Caco-2 (cell line): ENCODE measurements around the gene NRF1. TPM values are rescaled to one million over a fixed set of nuclear protein-coding genes. Genes with fewer than 3 reads are reported as not detected.

Experiments used
- BruUV-seq: library from RNA; stranded (reverse); fragments of 400-500 nt; replicated peaks from 2 replicates; lab custom pipeline; 2021; lab: Mats Ljungman, UMichigan
- CTCF ChIA-PET: fragments of 300-600 bp; sonication (Branson Sonifier 250); formaldehyde crosslinking; loops from one replicate; lab custom pipeline; 2022; ENCODE audit warnings: antibody characterized with exemption; lab: Charles Lee
- POLR2A ChIA-PET: fragments of 300-600 bp; sonication (Branson Sonifier 250); formaldehyde crosslinking; loops from one replicate; lab custom pipeline; 2022; ENCODE audit warnings: antibody characterized with exemption; lab: Charles Lee
- DNase-seq, 2 experiments: peaks; one replicate each; pipeline versions ENCODE4 v3.0.0 to v3.0.0-alpha.2; 2020 to 2022
- H3K27me3 ChIP-seq: replicated peaks from 2 replicates; pipeline ENCODE4 v1.6.0; 2011; ENCODE audit warnings: low read length; ENCODE audit not compliant: control insufficient read depth, insufficient read depth
- H3K36me3 ChIP-seq: 2 replicates; pipeline ENCODE4 v1.5.1; 2011; ENCODE audit warnings: low read length; ENCODE audit not compliant: control insufficient read depth, insufficient read depth
- H3K4me1 ChIP-seq: fragments of 250-450 bp; sonication (Bioruptor Pico); 2 replicates; pipeline ENCODE4 v1.5.1; 2020; ENCODE audit warnings: mild to moderate bottlenecking
- H3K4me3 ChIP-seq: 2 replicates; pipeline ENCODE4 v1.5.1; 2011; ENCODE audit warnings: low read depth, mild to moderate bottlenecking, control low read depth, low read length
- H3K9me3 ChIP-seq: fragments of 250-450 bp; sonication (Bioruptor Pico); 2 replicates; pipeline ENCODE4 v1.5.1; 2020; ENCODE audit warnings: mild to moderate bottlenecking, moderate library complexity
- H3K27ac Mint-ChIP-seq: one replicate; pipeline ENCODE4 v1.8.0; 2022; ENCODE audit warnings: mixed read lengths; ENCODE audit not compliant: unreplicated experiment
- H3K27me3 Mint-ChIP-seq: one replicate; pipeline ENCODE4 v1.8.0; 2022; ENCODE audit warnings: mixed read lengths; ENCODE audit not compliant: insufficient read depth, unreplicated experiment
- H3K36me3 Mint-ChIP-seq: one replicate; pipeline ENCODE4 v1.8.0; 2022; ENCODE audit warnings: mild to moderate bottlenecking, mixed read lengths; ENCODE audit not compliant: insufficient read depth, unreplicated experiment
- H3K4me1 Mint-ChIP-seq: one replicate; pipeline ENCODE4 v1.8.0; 2022; ENCODE audit warnings: low read depth, mixed read lengths; ENCODE audit not compliant: unreplicated experiment
- H3K4me3 Mint-ChIP-seq: one replicate; pipeline ENCODE4 v1.8.0; 2022; ENCODE audit warnings: mild to moderate bottlenecking, moderate library complexity, mixed read lengths; ENCODE audit not compliant: unreplicated experiment
- H3K9me3 Mint-ChIP-seq: one replicate; pipeline ENCODE4 v1.8.0; 2022; ENCODE audit warnings: mixed read lengths; ENCODE audit not compliant: unreplicated experiment
- intact Hi-C: fragments of 100-400 bp; cut with micrococcal nuclease; formaldehyde crosslinking; loops from one replicate; pipeline ENCODE4 v1.10.0; 2022; ENCODE audit not compliant: unreplicated experiment
- total RNA-seq: library from RNA; stranded (reverse); gene quantifications from 2 replicates; pipeline ENCODE4 v1.2.3, GENCODE V29; 2022
- TF ChIP-seq, protein P1 (sequence below), 2 experiments: fragments of 200-600 bp in 1 of 2; IDR thresholded peaks; 1 replicate in 1 of 2; 2 replicates in 1 of 2; pipeline versions ENCODE4 v1.5.1 to v1.8.0; 2011 to 2022; ENCODE audit warnings: antibody characterized with exemption in 1 of 2, control low read depth in 1 of 2, inconsistent platforms in 1 of 2, low read depth in 1 of 2, low read length in 1 of 2, mild to moderate bottlenecking in 1 of 2, moderate library complexity in 1 of 2; ENCODE audit not compliant: insufficient read depth in 1 of 2, severe bottlenecking in 1 of 2, unreplicated experiment in 1 of 2

NRF1 gene
- total RNA-seq, 1 experiment from 2014 or later = 22.5 TPM

DNA sequence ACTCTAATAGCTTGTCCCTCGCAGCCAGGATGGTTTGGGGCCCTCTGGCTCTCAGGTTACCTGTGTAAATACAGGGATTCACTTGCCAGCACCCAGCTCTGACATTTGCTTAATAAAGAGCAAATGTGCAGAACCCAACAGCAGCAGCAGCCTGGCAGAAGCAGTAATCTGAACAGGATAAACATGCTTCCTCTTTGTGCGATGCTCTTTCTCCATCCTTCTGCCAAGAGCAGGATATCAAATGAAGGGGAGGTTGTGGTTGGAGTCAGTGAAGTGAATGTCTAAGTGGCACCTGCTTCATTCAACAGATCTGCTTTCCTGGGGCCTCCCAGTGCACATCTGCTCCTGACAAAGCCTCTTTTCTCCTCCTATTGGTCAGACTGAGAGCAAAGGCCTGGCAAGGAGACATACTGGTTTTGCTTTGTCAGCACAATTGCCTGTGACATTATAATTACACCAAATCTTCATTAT, 130.3 kb downstream of the NRF1 start:
- H3K4me3 ChIP-seq = no peak overlapping the region

GRCh38 chr7:129742256-129742655, 130.7 kb downstream of the NRF1 start:
- ChIA-PET POLR2A (no interaction called here), CTCF (no interaction called here)
- peaks cover 5% of the 10 kb centered on the region for H3K36me3 Mint-ChIP-seq
- no peaks in the 10 kb centered on the region for H3K27me3 Mint-ChIP-seq
- no peaks in the 10 kb centered on the region for H3K9me3 Mint-ChIP-seq
- no peaks in the 10 kb centered on the region for H3K4me1 Mint-ChIP-seq
- no peaks in the 10 kb centered on the region for H3K9me3 ChIP-seq
- TF ChIP-seq, protein P1, sequence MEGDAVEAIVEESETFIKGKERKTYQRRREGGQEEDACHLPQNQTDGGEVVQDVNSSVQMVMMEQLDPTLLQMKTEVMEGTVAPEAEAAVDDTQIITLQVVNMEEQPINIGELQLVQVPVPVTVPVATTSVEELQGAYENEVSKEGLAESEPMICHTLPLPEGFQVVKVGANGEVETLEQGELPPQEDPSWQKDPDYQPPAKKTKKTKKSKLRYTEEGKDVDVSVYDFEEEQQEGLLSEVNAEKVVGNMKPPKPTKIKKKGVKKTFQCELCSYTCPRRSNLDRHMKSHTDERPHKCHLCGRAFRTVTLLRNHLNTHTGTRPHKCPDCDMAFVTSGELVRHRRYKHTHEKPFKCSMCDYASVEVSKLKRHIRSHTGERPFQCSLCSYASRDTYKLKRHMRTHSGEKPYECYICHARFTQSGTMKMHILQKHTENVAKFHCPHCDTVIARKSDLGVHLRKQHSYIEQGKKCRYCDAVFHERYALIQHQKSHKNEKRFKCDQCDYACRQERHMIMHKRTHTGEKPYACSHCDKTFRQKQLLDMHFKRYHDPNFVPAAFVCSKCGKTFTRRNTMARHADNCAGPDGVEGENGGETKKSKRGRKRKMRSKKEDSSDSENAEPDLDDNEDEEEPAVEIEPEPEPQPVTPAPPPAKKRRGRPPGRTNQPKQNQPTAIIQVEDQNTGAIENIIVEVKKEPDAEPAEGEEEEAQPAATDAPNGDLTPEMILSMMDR (IDR thresholded peaks at IDR 0.05; ENCODE audit: insufficient read depth in 1 of 2, low read depth in 1 of 2, low read length in 1 of 2, severe bottlenecking in 1 of 2, unreplicated experiment in 1 of 2) = no peak
- no peaks in the 10 kb centered on the region for H3K27me3 ChIP-seq
- DNase-seq = no peak
- no peak overlapping the region for H3K4me3 ChIP-seq
- no peak overlapping the region for H3K27ac Mint-ChIP-seq
- BruUV-seq = no TSS peak
- intact Hi-C loops = no loop called here
- H3K4me1 ChIP-seq = no peaks in the 10 kb centered on the region
- no peaks in the 10 kb centered on the region for H3K36me3 ChIP-seq
- H3K4me3 Mint-ChIP-seq = no peak overlapping the region

More for the DNA sequence above, 130.3 kb downstream of the NRF1 start:
- no peak for DNase-seq
- H3K27me3 ChIP-seq = no peaks in the 10 kb centered on the region
- no peaks in the 10 kb centered on the region for H3K4me1 Mint-ChIP-seq
- no peaks in the 10 kb centered on the region for H3K36me3 ChIP-seq
- no peak overlapping the region for H3K4me3 Mint-ChIP-seq
- intact Hi-C loops = no loop called here
- peaks cover 5% of the 10 kb centered on the region for H3K36me3 Mint-ChIP-seq
- no peak overlapping the region for H3K27ac Mint-ChIP-seq
- H3K27me3 Mint-ChIP-seq = no peaks in the 10 kb centered on the region
- TF ChIP-seq, protein P1 (IDR thresholded peaks at IDR 0.05; ENCODE audit: insufficient read depth in 1 of 2, low read depth in 1 of 2, low read length in 1 of 2, severe bottlenecking in 1 of 2, unreplicated experiment in 1 of 2) = no peak
- H3K9me3 Mint-ChIP-seq = no peaks in the 10 kb centered on the region
- CTCF ChIA-PET = no interaction called here
- BruUV-seq = no TSS peak
- H3K9me3 ChIP-seq = no peaks in the 10 kb centered on the region
- no peaks in the 10 kb centered on the region for H3K4me1 ChIP-seq
- POLR2A ChIA-PET = no interaction called here

DNA sequence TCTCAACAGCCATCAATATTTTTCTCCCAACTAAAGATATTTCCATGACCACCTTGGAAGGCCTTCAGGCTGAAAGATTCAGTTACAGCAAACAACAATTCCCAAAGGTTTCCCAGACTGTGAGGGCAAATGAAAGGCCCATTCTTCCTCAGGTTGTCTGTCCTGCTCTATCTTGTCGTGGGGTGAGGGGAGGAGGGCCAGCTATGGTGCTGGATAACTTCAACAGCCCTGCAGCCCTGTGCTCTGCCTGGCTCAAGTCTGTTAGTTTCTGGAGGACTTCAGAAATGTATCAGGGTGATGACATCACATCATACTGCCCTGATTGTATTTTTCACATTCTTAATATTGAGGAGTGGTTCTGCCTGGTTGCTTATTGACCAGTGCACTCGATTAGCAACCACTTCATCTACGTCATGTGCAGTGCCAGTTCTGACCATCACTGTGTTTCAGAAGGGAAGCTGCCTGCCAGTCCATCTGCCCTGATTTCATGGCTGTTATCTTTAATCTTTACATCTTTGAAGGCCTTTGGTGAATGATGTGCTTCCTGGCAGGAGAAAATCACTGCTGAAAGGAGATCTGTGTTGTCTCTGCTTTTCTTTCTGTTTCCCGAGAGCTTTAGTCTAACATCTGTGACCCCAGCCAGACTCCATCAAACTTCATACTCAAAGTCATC, 135.5 kb downstream of the NRF1 start:
- H3K36me3 Mint-ChIP-seq = peaks cover 15% of the 10 kb centered on the region
- H3K4me3 Mint-ChIP-seq = no peak overlapping the region
- Histone ChIP-seq H3K4me1 (no peaks in the 10 kb centered on the region), H3K36me3 (no peaks in the 10 kb centered on the region; the same call in none of the 2 replicates), H3K4me3 (no peak overlapping the region), H3K9me3 (no peaks in the 10 kb centered on the region), H3K27me3 (no peaks in the 10 kb centered on the region)
- POLR2A ChIA-PET = no interaction called here
- no peaks in the 10 kb centered on the region for H3K4me1 Mint-ChIP-seq
- TF ChIP-seq, protein P1 (IDR thresholded peaks at IDR 0.05; ENCODE audit: insufficient read depth in 1 of 2, low read depth in 1 of 2, low read length in 1 of 2, severe bottlenecking in 1 of 2, unreplicated experiment in 1 of 2) = no peak
- CTCF ChIA-PET = no interaction called here
- no peak overlapping the region for H3K27ac Mint-ChIP-seq
- intact Hi-C loops = no loop called here
- no TSS peak for BruUV-seq
- no peak for DNase-seq
- H3K9me3 Mint-ChIP-seq = no peaks in the 10 kb centered on the region
- no peaks in the 10 kb centered on the region for H3K27me3 Mint-ChIP-seq
